ENCODE measurements around the gene ROS1.

ROS1 gene

DNA sequence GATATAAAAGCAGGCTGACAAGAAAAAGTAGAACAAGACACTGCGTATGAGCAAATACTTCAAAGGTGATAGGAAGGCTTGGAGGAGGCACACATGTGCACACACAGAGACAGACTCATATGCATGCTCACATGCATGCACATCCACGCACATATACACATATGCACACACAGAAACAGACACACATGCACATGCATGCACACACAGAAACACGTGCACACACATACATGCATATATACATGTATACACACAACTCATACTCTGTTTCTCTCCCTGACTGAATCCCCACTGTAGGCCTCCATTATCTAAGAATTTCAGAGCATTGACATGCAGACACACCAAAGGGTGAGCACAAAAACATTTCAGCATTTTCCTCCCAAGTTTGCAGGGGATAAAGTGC lies 116.7 kb downstream of the ROS1 start:
- DNase-seq (ENCODE audit: low spot score): no peak

DNA sequence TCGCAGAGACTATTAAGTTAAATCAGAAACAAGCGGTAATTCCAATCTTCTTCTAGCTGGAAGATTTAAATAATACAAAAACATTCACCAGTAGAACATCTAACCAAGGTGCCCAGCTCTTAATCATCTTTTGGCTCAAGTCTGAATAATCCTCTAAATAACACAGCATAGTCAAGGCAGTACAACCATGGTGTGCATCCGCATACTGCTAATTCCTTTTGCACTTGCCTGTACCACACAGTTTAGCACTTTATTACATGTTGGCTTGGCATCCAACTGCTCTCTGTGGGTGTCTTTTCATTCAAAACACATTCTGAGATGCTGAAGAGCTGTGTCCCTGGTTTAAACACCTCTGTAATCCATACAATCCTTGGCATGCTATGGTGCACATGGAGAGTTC lies 118.1 kb downstream of the ROS1 start:
- no peak for DNase-seq (ENCODE audit: low spot score)

DNA sequence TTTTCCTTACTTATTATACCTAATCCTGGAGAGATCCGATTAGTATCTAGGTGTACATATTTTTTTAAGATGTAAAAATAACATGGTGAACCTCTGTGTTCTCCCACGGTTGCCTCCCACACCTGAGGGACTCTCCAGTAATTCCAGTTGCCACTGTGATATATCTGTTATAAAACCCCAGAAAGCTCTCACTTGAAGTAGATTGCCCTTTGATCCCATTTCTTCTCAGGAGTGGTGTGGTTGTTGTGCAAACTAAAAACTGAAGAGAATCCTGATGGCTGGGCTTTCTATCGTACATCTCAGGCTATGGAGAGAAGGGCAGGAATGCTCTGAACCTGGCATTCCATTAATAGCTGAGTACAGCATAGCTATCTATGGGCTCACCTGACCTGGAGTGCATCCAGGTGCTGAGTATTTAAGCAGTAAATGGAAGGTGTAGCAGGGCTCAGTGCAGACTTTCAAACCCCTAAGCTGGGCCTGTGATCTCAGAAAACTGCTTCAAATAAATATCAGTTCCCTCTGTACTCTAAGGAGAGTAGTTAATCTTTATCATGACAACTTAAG lies 119.4 kb downstream of the ROS1 start:
- DNase-seq (ENCODE audit: low spot score): no peak

DNA sequence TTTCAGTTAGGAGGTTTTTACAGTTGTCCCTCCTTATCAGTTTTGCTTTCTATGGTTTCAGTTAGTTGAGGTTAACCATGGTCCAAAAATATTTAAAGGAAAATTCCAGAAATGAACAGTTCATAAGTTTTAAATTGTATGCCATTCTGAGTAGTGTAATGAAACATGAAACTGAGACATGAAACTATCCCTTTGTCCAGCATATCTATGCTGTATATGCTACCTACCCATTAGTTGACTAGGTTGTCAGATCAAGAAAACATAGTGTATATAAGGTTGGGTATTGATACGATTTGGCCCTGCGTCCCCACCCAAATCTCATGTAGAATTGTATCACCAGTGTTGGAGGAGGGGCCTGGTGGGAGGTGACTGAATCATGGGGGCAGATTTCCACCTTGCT lies 121.3 kb downstream of the ROS1 start:
- DNase-seq (ENCODE audit: low spot score): no peak

DNA sequence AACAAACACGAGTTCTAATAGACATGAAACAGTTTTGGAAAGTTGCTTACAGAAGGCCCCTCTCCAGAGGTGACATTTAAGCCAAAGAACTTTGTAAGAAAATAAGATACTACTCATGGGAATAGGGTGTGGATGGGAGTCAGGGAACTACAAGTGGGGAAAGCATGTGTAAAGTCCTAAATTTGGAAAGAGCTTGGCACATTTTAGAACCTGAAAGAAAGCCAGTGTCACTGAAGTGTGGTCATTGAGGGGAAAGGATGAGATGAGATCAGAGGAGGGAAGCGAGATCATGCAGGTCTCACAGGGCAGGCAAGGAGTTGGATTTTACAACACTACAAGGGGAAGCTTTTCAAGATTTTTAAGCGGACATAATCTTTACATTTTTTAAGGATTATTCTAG lies 122.4 kb downstream of the ROS1 start:
- DNase-seq (ENCODE audit: low spot score): no peak

DNA sequence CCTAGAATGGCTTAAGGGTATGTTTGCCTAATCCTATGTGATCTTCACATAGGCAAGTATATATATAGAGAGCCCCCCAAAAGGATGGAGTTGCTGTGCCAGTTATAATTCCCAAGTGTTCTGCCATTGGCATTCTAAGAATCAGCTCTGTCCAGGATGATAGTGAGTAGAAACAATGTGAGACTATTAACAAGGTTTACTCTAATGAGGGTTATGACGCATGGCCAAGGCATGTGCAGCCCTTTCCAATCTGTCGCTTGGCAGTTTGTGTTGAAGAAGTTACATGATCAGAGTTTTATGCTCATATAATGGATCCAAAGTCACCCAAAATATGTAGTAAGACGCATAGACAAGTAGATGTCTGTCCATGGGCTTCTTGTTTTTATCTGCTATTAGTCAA lies 126.8 kb downstream of the ROS1 start:
- no peak for DNase-seq (ENCODE audit: low spot score)

DNA sequence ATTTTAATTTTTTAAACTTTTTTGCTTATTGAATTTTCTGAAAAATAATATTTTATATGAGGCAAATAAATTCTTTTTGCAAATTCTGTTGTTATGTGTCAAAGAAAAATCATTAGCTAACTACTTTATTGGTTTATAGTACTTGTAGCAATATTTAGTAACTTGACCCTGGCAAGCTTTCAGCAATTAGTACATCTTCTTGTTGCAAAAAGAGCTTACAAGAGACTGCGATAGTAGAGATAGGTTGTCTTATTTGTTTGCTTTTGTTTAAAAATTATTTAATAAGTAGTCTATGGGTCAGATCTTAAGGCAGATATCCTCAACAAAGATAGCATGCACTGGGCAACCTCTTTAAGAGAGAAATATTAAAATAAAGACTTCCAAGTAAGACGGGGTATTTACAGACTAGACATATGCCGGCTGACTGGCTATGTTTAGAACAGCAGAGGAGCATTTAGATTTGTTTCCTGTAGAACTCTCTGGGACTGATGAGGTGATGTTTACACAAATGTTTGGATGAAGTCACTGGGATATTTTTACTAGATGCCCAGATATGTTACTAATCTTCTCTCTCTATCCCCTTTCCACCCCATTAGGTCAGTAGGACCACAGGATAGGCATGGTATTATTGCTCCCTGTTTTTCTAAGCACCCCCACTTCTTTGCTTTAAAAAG lies 135.4 kb downstream of the ROS1 start:
- DNase-seq (ENCODE audit: low spot score): no peak

DNA sequence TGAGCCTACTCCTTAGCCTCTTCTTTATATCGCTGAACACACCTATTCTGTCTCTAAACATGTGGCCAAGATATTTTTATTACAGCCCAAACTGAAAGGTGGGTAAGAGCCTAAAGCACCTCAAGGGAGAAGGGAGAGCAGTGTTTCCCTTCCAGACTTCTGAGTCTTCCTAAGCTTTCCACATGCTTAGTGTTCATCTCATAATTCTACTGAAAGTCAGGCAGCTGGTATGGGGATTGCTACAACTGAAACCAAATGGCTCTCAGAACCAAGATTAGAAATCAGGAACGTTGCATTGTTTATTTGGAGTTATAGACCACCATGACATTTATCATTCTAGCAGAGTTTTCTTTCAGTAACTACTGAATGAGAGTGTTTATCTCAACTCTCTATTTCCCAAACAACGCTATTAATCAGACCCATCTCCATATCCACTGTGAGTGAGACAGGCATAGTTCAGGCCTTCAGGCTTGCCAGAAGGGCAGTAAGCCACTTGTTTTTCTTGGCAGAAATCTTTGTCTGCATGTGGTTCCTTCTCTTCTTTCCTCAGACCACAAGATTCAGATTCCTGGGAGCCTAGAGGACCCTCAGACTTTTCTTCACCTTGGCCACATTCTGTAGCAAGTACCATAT lies 137.5 kb downstream of the ROS1 start:
- no peak for DNase-seq (ENCODE audit: low spot score)

DNA sequence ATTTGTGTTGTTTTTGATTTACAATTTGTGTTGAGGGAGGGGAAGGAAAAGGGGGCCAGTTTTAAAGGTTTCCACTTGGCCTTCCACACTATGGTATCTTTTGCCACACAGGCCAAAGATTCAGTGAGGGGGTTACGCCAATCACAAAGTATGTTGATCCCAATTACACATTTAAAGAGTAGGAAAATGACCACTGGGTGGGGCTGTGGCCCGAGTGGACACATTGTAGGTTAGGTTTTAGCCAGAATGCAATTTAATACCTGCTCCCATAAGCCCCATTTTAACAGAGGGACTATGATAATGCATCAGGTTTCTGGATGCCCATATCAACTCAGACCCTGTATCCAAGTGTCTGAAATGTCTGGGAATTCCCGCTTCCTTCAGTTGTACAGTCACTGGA lies 144.8 kb downstream of the ROS1 start:
- no peak for DNase-seq (ENCODE audit: low spot score)

DNA sequence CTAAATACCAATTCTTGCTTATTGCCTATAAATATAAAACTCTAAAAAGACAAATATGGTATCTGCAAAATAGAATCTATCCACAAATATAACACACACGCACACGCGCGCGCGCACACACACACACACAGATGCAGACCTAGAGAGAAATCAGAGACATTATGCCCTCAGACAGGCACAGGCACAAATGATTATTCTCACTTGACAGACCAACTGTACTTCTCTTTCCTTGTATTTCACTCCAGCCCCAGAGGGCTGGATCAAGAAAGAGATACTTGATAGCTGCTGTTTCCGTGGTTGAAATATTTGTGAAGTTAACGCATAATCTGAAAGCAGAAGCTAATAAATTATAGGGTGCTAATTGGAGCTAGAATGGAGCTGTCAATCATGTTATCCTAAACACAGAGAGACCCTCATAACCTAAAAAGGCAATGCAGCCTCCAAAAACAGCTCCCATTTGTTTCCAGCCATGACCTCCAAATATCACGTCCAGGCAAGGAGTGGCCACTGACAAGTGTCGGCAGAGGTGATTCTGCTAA lies 148.9 kb downstream of the ROS1 start:
- DNase-seq (ENCODE audit: low spot score): no peak

DNA sequence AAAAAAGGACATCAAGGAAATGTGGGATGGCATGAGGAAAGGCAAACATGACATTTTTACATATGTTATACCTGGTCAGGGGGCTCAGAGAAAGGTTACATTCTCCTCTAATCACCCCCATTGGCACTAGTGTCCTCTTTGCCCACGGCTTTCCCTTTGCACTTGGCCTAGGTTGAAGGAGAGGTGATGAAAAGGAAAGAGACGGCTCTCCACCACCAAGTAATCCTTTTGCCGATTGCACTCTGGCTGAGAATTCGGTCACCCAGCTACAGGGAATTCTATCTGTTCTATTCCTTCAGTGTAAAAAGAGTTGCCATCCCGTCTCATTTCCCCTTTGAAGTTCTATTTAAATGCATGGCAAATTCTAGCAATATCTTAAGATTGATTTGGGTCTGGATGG lies 150.0 kb downstream of the ROS1 start:
- no peak for DNase-seq (ENCODE audit: low spot score)

DNA sequence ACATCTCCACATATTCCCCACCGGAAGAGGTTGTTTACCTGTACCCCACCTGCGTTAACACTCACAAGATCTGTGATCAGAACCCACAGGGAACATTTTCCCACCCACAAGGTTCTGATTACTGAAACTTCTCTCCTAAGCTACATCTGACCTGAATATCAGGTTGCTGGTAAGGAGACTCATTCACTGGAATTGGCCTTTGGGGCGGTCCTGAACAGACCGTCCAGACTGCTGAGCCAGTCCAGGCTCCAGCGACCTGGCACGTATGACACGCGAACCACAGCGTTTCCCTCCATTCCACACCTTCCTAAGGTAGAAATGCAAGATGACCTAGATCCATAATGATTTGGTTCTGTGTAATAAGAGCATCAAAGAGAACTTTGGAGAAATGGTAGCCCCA lies 150.5 kb downstream of the ROS1 start:
- DNase-seq (ENCODE audit: low spot score): no peak

DNA sequence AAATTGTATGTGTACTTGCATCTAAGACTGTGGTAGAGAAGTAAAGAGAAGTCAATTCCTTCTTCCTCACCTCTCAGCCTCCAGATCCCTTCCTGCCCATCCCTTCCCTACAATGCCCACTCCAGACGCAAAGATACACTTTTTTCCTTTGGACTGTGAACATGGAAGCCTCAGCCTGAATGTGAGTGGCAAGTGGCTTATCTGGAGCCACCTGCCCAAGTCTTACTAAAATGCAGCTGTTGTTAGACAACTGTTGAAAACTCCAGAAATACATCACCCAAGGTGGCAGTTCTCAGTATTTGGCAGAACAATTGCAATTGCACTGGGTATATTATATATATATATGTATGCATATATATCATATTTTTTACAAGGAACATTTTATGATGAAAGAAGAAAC lies 152.9 kb downstream of the ROS1 start:
- no peak for DNase-seq (ENCODE audit: low spot score)

DNA sequence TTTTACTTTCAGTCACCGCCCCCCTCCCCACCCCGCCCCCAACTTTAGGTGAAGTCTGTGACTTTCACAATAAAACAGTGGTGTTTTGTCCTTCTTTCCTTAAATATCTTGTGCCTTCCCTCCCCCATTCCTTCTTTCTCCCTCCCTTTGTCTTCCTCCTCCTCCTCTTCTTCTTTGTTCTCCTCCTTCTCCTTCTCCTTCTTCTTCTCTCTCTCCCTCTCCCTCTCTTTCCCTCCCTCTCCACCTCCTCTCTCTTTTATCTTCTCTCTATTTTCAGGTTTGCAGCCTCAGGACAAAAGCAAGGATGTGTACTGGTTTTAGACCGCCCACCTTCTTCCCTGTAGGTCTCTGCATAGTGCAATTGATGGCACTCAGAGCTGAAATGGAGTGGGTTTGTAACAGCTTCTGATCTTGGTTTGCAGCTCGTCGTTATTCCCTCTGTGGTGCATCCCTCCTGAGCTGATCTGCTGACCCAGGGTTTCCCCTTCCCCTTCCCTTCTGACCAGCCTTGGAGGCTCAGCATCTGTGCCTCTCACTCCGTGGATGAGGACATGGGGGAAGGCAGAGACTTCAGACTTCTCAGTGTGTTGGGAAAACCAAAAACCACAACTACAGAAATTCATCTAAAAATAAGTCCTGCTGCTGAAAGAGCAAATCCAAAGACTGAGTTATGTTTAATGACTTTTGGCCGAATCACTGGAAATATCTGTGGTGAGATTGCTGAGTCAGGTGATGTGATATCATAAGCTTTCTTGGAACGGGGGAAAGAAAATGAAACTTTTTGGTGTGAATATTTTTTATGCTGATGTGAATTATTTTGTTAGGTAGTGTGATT lies 153.5 kb downstream of the ROS1 start:
- no peak for DNase-seq (ENCODE audit: low spot score)

DNA sequence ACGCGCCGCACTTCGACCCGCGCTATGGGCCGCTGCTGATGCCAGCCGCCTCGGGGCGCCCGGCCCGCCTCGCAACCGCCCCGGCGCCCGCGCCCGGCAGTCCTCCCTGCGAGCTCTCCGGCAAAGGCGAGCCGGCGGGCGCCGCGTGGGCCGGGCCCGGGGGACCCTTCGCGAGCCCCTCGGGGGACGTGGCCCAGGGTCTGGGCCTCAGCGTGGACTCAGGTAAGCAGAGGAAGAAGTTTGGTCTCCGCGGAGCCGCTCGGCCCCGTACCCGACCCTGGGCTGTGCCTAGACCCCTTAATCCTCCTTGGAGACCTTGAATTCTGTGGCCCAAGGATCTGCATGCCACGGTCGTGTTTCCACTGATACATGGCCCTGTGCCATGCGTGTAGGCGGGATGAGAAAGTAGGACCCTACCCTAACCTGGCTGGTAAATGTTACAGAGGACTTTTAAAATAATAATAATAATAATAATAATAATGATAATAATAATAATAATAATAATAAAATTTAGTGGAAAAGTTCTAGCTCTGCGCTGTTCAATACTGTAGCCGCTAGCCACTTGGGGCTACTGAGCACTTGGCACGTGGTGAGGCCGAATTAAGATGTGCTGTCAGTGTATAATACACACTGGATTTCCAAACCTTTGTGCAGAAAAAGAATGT lies 154.8 kb downstream of the ROS1 start:
- DNase-seq (ENCODE audit: low spot score): no peak

DNA sequence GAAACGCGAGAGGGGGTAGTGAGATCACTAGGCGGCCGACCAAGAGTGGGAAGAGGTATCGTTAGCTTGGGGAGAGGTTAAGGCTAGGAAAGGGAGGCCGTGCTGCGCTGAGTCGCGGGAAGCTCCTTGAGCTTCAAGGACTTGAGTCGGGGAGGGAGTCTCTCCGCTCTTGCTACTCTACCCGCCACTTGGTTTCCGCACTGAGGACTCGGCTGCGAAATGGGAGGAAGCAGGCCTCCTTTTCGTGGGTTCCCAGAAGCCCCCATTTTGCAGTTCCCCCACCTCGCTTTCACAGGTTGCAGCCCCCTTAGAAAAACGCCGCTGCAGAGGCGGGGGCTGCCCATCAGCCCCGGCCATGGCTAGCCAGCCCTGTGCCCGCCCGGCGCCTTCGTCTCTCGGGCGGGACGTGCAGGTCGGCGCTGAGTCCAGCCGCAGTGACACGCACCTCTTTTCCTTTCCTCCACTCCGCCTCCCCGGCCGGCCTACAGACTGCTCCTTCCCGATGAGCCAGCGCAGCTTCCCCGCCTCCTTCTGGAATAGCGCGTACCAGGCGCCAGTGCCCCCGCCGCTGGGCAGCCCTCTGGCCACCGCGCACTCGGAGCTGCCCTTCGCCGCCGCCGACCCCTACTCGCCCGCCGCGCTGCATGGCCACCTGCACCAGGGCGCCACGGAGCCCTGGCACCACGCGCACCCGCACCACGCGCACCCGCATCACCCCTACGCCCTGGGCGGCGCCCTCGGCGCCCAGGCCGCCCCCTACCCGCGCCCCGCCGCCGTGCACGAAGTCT lies 155.5 kb downstream of the ROS1 start:
- DNase-seq (ENCODE audit: low spot score): no peak

DNA sequence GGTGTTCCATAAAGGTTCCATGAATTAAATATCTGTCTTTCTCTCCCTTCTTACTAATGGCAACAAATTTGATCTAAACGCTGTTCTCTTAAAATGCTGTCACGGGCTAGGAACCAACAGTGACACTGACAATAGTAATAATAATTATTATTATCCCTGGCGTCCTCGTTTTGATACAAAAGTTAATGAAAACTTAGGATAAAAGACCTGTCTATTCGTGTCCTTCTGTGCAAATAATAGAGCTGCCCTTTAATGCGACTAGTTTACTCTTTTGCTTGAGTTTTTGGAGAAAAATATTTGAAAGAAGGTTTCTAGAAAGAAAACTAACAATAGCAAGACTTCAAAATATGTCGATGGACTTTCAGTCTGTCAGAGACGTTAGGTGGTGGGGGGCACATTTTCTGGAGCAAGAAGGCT lies 156.1 kb downstream of the ROS1 start:
- DNase-seq (ENCODE audit: low spot score): no peak

DNA sequence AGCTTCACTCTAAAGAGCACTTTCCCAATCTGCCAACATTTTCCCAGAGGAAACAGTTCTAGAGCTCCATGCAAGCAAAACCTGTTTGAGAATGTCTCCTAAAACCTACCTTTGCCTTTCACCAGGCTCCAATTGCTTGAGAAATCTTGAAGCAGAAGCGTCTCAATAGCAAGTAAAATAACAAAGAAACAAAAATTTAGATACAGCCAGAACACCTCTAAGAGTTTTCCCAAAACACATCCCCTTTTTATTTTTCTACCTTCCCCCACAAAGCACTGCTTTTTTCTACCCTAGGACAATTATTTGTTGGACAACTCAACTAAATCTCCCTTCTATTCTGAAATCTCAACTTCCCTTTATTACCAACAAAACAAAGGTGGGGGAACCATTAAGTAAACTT lies 156.8 kb downstream of the ROS1 start:
- no peak for DNase-seq (ENCODE audit: low spot score)

DNA sequence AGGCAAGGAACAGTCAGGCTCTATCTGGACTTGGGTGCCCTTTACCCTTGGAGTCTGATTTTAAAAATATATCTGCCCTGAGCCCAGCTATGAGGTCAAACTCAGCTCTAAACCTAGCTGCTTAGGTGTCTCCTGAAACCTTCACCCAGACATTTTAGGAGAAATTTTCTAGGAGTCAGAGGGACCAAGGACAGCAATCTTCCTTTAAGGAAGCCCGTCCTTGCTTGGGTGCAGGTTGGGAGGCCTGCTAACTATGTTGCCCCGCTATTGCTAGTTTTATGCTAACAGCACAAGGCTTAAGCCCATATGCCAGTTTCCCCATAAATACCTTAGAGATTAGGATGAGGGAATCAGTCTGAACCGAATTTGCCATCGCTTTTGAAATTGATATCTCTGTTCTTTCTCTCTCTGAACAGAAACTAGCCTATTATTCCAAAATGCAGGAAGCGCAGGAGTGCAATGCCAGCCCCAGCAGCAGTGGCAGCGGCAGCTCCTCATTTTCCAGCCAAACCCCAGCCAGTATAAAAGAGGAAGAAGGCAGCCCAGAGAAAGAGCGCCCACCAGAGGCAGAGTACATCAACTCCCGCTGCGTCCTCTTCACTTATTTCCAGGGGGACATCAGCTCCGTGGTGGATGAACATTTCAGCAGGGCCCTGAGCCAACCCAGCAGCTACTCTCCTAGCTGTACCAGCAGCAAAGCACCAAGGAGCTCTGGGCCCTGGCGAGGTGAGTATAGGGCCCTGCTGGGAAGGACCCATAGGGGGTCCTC lies 157.8 kb downstream of the ROS1 start:
- no peak for DNase-seq (ENCODE audit: low spot score)

DNA sequence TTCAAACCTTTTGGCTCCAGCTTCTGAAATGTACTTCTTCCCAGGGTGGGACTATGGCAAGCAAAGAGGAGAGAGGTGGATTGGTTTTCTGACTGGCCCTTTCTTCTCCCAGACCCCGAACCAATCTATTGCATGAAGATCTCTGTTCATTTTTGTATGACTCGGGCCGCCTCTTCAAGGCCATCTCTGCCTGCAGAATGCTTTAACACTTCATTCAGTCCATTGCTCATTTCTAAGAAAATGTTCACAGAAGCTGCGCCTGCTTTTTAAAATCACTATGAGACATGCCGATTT lies 158.7 kb downstream of the ROS1 start:
- DNase-seq (ENCODE audit: low spot score): no peak
